Measurements from ENCODE around the gene MTFR2. TPM values are rescaled to one million over a fixed set of nuclear protein-coding genes. Genes with fewer than 3 reads are reported as not detected.
A peak's percentile ranks its signal among the peaks of the same experiment; 100 is the strongest.
"Not testable (repeated sequence)": the region's sequence is repeated elsewhere in the genome, so short reads cannot be mapped to it uniquely, and the experiment has no call there.

MTFR2 gene
- total RNA-seq, 6 experiments from 2014 or later = 2.6 to 6.8 (median 6.3) TPM

GRCh38 chr6:136226027-136226673 lies 24.0 kb downstream of the MTFR2 start:
- peaks cover 9% of the 10 kb centered on the region; the same call in 1 of the 2 replicates for H3K36me3 Mint-ChIP-seq (ENCODE audit: low read depth)
- H3K9me3 Mint-ChIP-seq = no peaks in the 10 kb centered on the region
- TF ChIP-seq CTCF (IDR thresholded peaks at IDR 0.05) = peak; percentile 100
- peaks cover 39% of the 10 kb centered on the region for H3K4me1 Mint-ChIP-seq (ENCODE audit: low read depth)
- DNase-seq = peak; percentile 46
- H3K27me3 Mint-ChIP-seq (ENCODE audit: insufficient read depth) = no peaks in the 10 kb centered on the region; the same call in none of the 2 replicates
- H3K27ac Mint-ChIP-seq = peak overlapping the region; percentile 71
- H3K4me3 Mint-ChIP-seq = peak overlapping the region; percentile 67

GRCh38 chr6:136225496-136225895 lies 24.6 kb downstream of the MTFR2 start:
- Mint-ChIP-seq H3K4me1 (ENCODE audit: low read depth) (peaks cover 32% of the 10 kb centered on the region), H3K27me3 (ENCODE audit: insufficient read depth) (no peaks in the 10 kb centered on the region; the same call in none of the 2 replicates), H3K9me3 (no peaks in the 10 kb centered on the region; the same call in 1 of the 2 replicates), H3K27ac (peak overlapping the region; percentile 71; the same call in 1 of the 2 replicates), H3K4me3 (no peak overlapping the region), H3K36me3 (ENCODE audit: low read depth) (peaks cover 5% of the 10 kb centered on the region; the same call in 1 of the 2 replicates)
- DNase-seq = no peak
- TF ChIP-seq CTCF (IDR thresholded peaks at IDR 0.05) = no peak

GRCh38 chr6:136224974-136225373 lies 25.1 kb downstream of the MTFR2 start:
- H3K4me3 Mint-ChIP-seq; H3K27ac Mint-ChIP-seq; H3K36me3 Mint-ChIP-seq (ENCODE audit: low read depth); DNase-seq; H3K9me3 Mint-ChIP-seq; H3K27me3 Mint-ChIP-seq (ENCODE audit: insufficient read depth): not testable (repeated sequence)
- H3K4me1 Mint-ChIP-seq (ENCODE audit: low read depth) = peaks cover 27% of the 10 kb centered on the region

- Mint-ChIP-seq H3K36me3 (ENCODE audit: low read depth) (no peaks in the 10 kb centered on the region; the same call in 1 of the 2 replicates), H3K9me3 (no peaks in the 10 kb centered on the region; the same call in 1 of the 2 replicates), H3K27ac (no peak overlapping the region), H3K4me3 (no peak overlapping the region), H3K4me1 (ENCODE audit: low read depth) (no peaks in the 10 kb centered on the region), H3K27me3 (ENCODE audit: insufficient read depth) (no peaks in the 10 kb centered on the region; the same call in 1 of the 2 replicates)
- no peak for TF ChIP-seq CTCF (IDR thresholded peaks at IDR 0.05)
- no peak for DNase-seq
Measured at GRCh38 chr6:136216503-136217401, 33.4 kb downstream of the MTFR2 start.

- Mint-ChIP-seq H3K27ac (no peak overlapping the region), H3K27me3 (ENCODE audit: insufficient read depth) (no peaks in the 10 kb centered on the region; the same call in 1 of the 2 replicates), H3K36me3 (ENCODE audit: low read depth) (no peaks in the 10 kb centered on the region), H3K4me3 (no peak overlapping the region), H3K4me1 (ENCODE audit: low read depth) (no peaks in the 10 kb centered on the region), H3K9me3 (no peaks in the 10 kb centered on the region)
- no peak for TF ChIP-seq CTCF (IDR thresholded peaks at IDR 0.05)
- DNase-seq = no peak
Measured at GRCh38 chr6:136213853-136214252, 36.3 kb downstream of the MTFR2 start.

All from HFFc6 (cell line).